AG10803 (cell line): ENCODE data around the gene FAM200A.
"Not testable (repeated sequence)": the region's sequence is repeated elsewhere in the genome, so short reads cannot be mapped to it uniquely, and the experiment has no call there.

Experiments used
- DNase-seq: peaks from one replicate; pipeline ENCODE4 v3.0.0; 2010; ENCODE audit warnings: low read depth
- H3K4me3 ChIP-seq: 2 replicates; pipeline ENCODE4 v1.5.1; 2011; ENCODE audit warnings: mild to moderate bottlenecking, low read length, control low read depth
- TF ChIP-seq, protein P1 (sequence below): conservative IDR thresholded peaks from 2 replicates; pipeline ENCODE4 v1.5.1; 2011; ENCODE audit warnings: mild to moderate bottlenecking, low read length, control low read depth, inconsistent platforms

The FAM200A gene

DNA sequence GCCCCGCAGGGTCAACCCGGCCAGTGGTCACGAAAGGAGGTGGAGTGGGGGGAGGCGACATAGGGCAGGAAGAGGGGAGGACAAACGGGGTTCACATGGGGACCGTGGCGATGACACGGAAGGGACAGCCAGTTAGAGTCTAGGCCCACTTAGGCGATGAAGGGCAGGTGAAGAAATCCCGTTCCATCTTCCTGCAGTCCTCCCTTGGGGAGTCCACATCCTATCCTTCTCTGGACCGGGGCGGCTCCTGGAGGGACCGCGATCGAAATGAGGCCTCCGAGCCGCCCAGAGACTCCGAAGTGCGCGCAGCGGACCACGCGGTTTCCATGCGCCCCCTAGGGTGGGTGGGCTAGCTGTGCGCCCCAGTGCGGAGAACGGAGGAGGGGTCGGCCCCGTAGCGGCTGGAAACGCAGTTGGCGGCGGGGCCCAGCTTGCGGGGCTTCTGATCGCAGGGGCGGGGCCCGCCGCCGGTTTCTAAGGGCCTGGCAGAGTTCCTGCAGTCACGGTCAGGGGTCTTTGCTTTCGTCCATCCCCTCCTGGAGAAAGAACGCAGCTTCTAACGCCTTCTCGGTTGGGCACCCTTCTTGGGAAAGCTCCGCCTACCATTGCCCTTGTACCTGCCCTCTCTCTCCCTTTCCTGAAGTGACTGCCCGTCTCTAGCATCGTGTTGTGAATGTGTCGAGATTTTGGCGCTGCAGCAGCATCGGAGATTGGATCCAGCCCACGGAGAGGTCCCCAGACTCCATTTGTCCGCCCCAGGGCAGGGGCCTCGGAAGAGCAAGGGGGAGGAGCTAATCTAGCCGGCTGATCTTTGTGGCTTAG, 28.3 kb upstream of the FAM200A start:
- peak overlapping the region; percentile 68 for H3K4me3 ChIP-seq
- TF ChIP-seq, protein P1, sequence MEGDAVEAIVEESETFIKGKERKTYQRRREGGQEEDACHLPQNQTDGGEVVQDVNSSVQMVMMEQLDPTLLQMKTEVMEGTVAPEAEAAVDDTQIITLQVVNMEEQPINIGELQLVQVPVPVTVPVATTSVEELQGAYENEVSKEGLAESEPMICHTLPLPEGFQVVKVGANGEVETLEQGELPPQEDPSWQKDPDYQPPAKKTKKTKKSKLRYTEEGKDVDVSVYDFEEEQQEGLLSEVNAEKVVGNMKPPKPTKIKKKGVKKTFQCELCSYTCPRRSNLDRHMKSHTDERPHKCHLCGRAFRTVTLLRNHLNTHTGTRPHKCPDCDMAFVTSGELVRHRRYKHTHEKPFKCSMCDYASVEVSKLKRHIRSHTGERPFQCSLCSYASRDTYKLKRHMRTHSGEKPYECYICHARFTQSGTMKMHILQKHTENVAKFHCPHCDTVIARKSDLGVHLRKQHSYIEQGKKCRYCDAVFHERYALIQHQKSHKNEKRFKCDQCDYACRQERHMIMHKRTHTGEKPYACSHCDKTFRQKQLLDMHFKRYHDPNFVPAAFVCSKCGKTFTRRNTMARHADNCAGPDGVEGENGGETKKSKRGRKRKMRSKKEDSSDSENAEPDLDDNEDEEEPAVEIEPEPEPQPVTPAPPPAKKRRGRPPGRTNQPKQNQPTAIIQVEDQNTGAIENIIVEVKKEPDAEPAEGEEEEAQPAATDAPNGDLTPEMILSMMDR, result peak; percentile 36
- DNase-seq, result peak; percentile 22

DNA sequence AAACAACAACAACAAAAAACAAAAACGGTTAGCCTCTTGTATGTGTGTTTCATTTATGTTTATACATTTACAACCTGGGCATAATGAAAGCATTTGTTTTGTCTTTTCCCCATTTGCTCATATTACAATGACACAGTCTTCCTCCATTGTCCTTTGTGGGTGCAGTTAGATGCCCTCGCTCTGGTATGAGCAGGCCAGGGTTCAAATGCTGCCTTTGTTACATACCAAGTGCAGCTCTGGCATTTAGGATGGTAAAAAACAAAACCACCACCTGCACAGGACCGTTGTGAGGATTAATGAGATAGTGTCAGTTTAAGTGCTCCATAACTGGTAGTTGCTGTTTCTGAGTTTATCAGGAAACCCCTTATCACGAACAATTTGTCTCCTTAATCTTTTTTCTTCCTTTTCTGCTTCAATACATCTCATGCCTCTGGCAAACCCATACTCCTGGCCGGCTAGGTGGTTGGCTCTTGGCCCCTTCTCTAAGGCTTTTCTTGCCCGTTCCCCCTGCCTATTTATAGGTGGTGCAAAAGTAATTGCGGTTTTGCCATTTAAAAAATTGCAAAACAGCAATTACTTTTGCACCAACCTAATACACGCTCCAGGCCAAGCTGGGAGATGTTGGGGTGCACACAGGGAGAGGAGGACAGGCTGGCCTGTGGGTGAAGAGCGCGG, 27.5 kb upstream of the FAM200A start:
- peak overlapping the region; percentile 68 for H3K4me3 ChIP-seq
- TF ChIP-seq, protein P1, result no peak
- DNase-seq, result no peak

DNA sequence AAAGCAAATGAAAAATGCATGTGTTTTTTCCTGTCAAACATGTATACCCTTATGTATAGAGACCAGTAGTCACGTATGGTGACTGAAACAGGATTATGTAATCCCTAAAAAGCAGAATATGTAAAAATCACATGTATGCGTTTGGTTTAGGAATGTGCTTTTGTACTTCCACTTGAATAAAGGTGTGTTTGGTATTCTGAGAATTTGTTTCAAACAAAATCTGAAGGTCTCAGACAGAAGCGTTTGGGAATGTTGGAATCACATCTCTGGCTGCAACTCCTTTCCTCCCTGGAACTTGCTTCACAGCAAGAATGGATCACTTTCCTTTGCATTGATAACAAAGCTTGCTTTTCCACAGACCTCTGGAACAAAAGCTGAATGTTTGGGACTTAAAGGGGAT, 24.3 kb upstream of the FAM200A start:
- DNase-seq, result no peak
- TF ChIP-seq, protein P1, result no peak
- no peak overlapping the region for H3K4me3 ChIP-seq

DNA sequence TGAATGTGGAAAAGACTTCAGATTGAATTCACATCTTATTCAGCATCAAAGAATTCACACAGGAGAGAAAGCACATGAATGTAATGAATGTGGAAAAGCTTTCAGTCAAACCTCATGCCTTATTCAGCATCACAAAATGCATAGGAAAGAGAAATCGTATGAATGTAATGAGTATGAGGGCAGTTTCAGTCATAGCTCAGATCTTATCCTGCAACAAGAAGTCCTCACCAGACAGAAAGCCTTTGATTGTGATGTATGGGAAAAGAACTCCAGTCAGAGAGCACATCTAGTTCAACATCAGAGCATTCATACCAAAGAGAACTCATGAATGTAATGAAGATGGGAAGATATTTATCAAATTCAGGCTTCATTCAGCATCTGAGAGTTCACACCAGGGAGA, 21.3 kb upstream of the FAM200A start:
- H3K4me3 ChIP-seq, result no peak overlapping the region
- DNase-seq, result no peak
- TF ChIP-seq, protein P1, result no peak

DNA sequence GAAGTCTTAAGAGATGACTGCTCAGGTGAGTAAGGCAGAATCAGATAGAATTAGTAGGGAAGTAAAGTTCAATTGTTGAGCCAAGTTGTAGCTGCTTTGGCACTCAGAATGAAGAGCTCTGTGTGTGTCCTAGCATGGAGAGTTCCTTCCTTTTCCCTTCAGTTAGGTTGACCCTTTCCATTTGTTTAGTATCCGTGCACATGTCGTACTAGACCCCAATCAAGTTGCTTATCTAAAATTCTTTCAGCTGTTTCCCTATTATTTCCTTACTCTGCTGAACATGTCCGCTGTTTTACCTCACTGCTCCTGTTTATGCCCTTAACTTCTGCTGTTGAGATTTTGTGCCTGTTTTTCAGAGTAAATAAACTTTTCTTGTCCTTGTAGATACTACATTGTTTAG, 19.9 kb upstream of the FAM200A start:
- no peak overlapping the region for H3K4me3 ChIP-seq
- TF ChIP-seq, protein P1, result no peak
- no peak for DNase-seq

DNA sequence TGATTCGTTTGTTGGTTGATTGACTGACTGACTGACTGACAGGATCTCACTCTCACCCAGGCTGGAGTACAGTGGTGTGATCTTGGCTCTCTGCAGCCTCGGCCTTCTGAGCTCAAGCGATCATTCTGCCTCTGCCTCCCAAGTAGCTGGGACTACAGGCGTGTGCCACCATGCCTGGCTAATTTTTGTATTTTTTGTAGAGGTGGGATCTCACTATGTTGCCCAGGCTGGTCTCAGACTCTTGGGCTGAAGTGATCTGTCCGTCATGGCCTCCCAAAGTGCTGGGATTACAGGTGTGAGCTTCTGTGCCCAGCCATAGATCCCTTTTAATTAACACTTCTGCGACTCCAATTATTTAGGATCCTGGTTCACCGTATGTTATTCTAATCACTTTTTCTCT, 16.9 kb upstream of the FAM200A start:
- not testable (repeated sequence) for H3K4me3 ChIP-seq, DNase-seq

DNA sequence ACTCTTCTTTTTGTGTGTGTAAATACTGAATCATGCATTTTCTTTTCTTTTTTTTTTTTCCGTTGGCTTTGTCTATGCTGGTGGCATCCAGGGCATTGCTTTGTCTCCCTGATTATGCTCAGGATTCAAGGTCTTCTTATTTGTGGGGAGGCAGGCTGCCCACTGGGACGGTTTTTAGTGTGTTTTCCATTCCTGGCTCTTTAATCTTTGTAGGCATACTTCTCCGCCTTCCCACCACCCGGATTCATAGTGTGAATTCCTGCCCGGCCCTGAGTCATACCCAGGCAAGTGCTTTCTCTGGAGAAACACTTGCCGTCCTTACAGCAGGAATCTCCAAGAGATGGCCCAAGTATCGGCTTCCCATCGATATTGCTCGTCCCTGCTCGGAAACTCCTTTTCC, 11.7 kb upstream of the FAM200A start:
- peak; percentile 91 for DNase-seq
- TF ChIP-seq, protein P1, result no peak
- no peak overlapping the region for H3K4me3 ChIP-seq
